GM18861 (cell line): ENCODE results near the gene GPR148.

Source experiments
- ATAC-seq: cut with Tn5 transposase; IDR thresholded peaks from one replicate; pipeline ENCODE4 v1.9.1; 2021; ENCODE audit not compliant: unreplicated experiment

GPR148 gene

GRCh38 chr2:130768191-130768855 lies 39.5 kb downstream of the GPR148 start:
- no peak for ATAC-seq

GRCh38 chr2:130769343-130769907 lies 40.6 kb downstream of the GPR148 start:
- ATAC-seq = no peak

GRCh38 chr2:130776550-130776949 lies 47.7 kb downstream of the GPR148 start:
- ATAC-seq = no peak

- no peak for ATAC-seq
Observed at GRCh38 chr2:130778781-130779180, 49.9 kb downstream of the GPR148 start.
